Activated CD4-positive, alpha-beta T cell treated with anti-CD3 and anti-CD28 coated beads, Interleukin-10, Interleukin-2, amounts not matched to agents 100 ng/mL and 50 ng/mL, durations not matched to agents 16 hours and 8 hours (primary cell): ENCODE data around the gene MAZ.
"Not testable (repeated sequence)": the region's sequence is repeated elsewhere in the genome, so short reads cannot be mapped to it uniquely, and the experiment has no call there.

Experiments used
- DNase-seq: peaks from one replicate; pipeline ENCODE4 v3.0.0-alpha.2; 2020

Gene MAZ

GRCh38 chr16:29806099-29806579, at the start of gene MAZ:
Gene MAZ (plus strand): TSS chr16:29806529. CDS start chr16:29806702, 173 bp downstream.
- DNase-seq = no peak

- no peak for DNase-seq
Observed at GRCh38 chr16:29756654-29757053, 49.7 kb upstream of the MAZ start.

GRCh38 chr16:29757086-29757485, 49.2 kb upstream of the MAZ start:
- not testable (repeated sequence) for DNase-seq

- no peak for DNase-seq
Observed at GRCh38 chr16:29757950-29758466, 48.3 kb upstream of the MAZ start.

GRCh38 chr16:29760567-29761279, 45.6 kb upstream of the MAZ start:
- DNase-seq = no peak

- DNase-seq = not testable (repeated sequence)
Observed at GRCh38 chr16:29761280-29761651, 45.1 kb upstream of the MAZ start.

GRCh38 chr16:29761882-29762281, 44.4 kb upstream of the MAZ start:
- DNase-seq = no peak

- no peak for DNase-seq
Observed at GRCh38 chr16:29763326-29763725, 43.0 kb upstream of the MAZ start.

- DNase-seq = no peak
Observed at GRCh38 chr16:29765167-29766032, 40.9 kb upstream of the MAZ start.

- DNase-seq = no peak
Observed at GRCh38 chr16:29766571-29766970, 39.8 kb upstream of the MAZ start.

GRCh38 chr16:29767062-29767461, 39.3 kb upstream of the MAZ start:
- no peak for DNase-seq

GRCh38 chr16:29769507-29769906, 36.8 kb upstream of the MAZ start:
- no peak for DNase-seq

- no peak for DNase-seq
Observed at GRCh38 chr16:29770250-29770929, 35.9 kb upstream of the MAZ start.

GRCh38 chr16:29772330-29772729, 34.0 kb upstream of the MAZ start:
- DNase-seq = not testable (repeated sequence)

- DNase-seq = no peak
Observed at GRCh38 chr16:29774730-29775129, 31.6 kb upstream of the MAZ start.

GRCh38 chr16:29775742-29776408, 30.5 kb upstream of the MAZ start:
- no peak for DNase-seq

GRCh38 chr16:29777576-29778350, 28.6 kb upstream of the MAZ start, which contains the start of gene ZG16:
Gene ZG16 (plus strand): TSS chr16:29778256. CDS start chr16:29779267, 1,011 bp downstream.
- no peak for DNase-seq

GRCh38 chr16:29779474-29779873, 26.9 kb upstream of the MAZ start:
- DNase-seq = no peak

- not testable (repeated sequence) for DNase-seq
Observed at GRCh38 chr16:29783094-29783953, 23.0 kb upstream of the MAZ start.

- DNase-seq = peak; percentile 57
Observed at GRCh38 chr16:29784157-29784556, 22.2 kb upstream of the MAZ start.
